AG08396 (cell line): ENCODE data around the gene AS3MT.
"Not testable (repeated sequence)": the region's sequence is repeated elsewhere in the genome, so short reads cannot be mapped to it uniquely, and the experiment has no call there.

Source experiments
- DNase-seq: peaks from one replicate; pipeline ENCODE4 v3.0.0; 2012; ENCODE audit warnings: low spot score, mixed read lengths

AS3MT gene

GRCh38 chr10:102869258-102870198 is at the start of gene AS3MT:
TSS of gene AS3MT (plus strand) at chr10:102869470. CDS start at chr10:102869593, 123 bp downstream.
- DNase-seq, result peak; percentile 70

- not testable (repeated sequence) for DNase-seq
These were observed 49.3 kb upstream of the AS3MT start for GRCh38 chr10:102820008-102820407.

- DNase-seq, result no peak
These were observed 47.0 kb upstream of the AS3MT start for GRCh38 chr10:102822222-102822621.

- DNase-seq, result no peak
These were observed 44.6 kb upstream of the AS3MT start for GRCh38 chr10:102824664-102825063.

- no peak for DNase-seq
These were observed 43.0 kb upstream of the AS3MT start for GRCh38 chr10:102826148-102826796.

- no peak for DNase-seq
These were observed 41.7 kb upstream of the AS3MT start for GRCh38 chr10:102827597-102827975.

- DNase-seq, result no peak
These were observed 37.8 kb upstream of the AS3MT start for GRCh38 chr10:102831322-102832071.

GRCh38 chr10:102832248-102832647 is 37.0 kb upstream of the AS3MT start:
- no peak for DNase-seq

- peak; percentile 32 for DNase-seq
These were observed 36.3 kb upstream of the AS3MT start for GRCh38 chr10:102832987-102833386.

GRCh38 chr10:102834143-102834542 is 35.1 kb upstream of the AS3MT start:
- no peak for DNase-seq

- peak; percentile 83 for DNase-seq
These were observed 34.2 kb upstream of the AS3MT start for GRCh38 chr10:102835007-102835482.

- no peak for DNase-seq
These were observed 32.0 kb upstream of the AS3MT start, which contains the start of gene CYP17A1 for GRCh38 chr10:102837230-102837721. TSS of gene CYP17A1 (minus strand) at chr10:102837413. CDS start at chr10:102837361, 52 bp downstream.

GRCh38 chr10:102838276-102838927 is 30.9 kb upstream of the AS3MT start:
- DNase-seq, result not testable (repeated sequence)

GRCh38 chr10:102841827-102842345 is 27.4 kb upstream of the AS3MT start:
- DNase-seq, result no peak

- not testable (repeated sequence) for DNase-seq
These were observed 26.1 kb upstream of the AS3MT start for GRCh38 chr10:102843139-102843538.

- DNase-seq, result not testable (repeated sequence)
These were observed 25.0 kb upstream of the AS3MT start for GRCh38 chr10:102844190-102844776.

- no peak for DNase-seq
These were observed 23.8 kb upstream of the AS3MT start for GRCh38 chr10:102845352-102845902.

- DNase-seq, result no peak
These were observed 19.2 kb upstream of the AS3MT start for GRCh38 chr10:102850025-102850518.

- DNase-seq, result not testable (repeated sequence)
These were observed 16.0 kb upstream of the AS3MT start for GRCh38 chr10:102853237-102853636.
